Cardiac fibroblast (primary cell): Measurements from ENCODE around the gene GPC3.

Source experiments
- DNase-seq, 2 donors: peaks; one replicate each; pipeline versions ENCODE4 v3.0.0 to v3.0.0-alpha.2; 2010; ENCODE audit warnings: low read depth in 2 of 2
- H3K4me3 ChIP-seq, 2 donors: replicated peaks in 1 of 2; 1 replicate in 1 of 2; 2 replicates in 1 of 2; pipeline ENCODE4 v1.5.1; 2011; ENCODE audit warnings: low read depth in 2 of 2, low read length in 2 of 2, mild to moderate bottlenecking in 2 of 2, moderate library complexity in 1 of 2
- TF ChIP-seq, protein P1 (sequence below): IDR thresholded peaks from one replicate; pipeline ENCODE4 v1.5.1; 2011; ENCODE audit warnings: low read depth, mild to moderate bottlenecking, low read length, inconsistent platforms

GPC3 gene

DNA sequence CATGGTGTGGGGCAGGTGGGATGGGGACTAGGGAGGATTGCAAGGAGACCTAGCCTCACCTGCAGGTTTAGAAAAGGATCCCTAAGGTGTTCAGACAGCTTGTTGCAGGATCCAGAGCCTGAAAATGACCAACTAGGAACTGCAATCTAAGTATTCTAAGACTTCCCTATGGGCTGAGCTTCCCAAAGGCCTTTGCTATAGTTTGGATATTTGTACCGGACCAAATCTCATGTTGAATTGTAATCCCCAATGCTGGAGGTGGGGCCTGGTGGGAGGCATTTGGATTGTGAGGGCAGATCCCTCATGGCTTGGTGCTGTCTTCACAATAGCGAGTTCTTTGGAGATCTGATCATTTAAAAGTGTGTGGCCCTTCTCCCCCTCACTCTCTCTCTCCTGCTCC lies 52.1 kb downstream of the GPC3 start:
- DNase-seq: no peak
- H3K4me3 ChIP-seq: no peak overlapping the region
- TF ChIP-seq, protein P1, sequence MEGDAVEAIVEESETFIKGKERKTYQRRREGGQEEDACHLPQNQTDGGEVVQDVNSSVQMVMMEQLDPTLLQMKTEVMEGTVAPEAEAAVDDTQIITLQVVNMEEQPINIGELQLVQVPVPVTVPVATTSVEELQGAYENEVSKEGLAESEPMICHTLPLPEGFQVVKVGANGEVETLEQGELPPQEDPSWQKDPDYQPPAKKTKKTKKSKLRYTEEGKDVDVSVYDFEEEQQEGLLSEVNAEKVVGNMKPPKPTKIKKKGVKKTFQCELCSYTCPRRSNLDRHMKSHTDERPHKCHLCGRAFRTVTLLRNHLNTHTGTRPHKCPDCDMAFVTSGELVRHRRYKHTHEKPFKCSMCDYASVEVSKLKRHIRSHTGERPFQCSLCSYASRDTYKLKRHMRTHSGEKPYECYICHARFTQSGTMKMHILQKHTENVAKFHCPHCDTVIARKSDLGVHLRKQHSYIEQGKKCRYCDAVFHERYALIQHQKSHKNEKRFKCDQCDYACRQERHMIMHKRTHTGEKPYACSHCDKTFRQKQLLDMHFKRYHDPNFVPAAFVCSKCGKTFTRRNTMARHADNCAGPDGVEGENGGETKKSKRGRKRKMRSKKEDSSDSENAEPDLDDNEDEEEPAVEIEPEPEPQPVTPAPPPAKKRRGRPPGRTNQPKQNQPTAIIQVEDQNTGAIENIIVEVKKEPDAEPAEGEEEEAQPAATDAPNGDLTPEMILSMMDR: no peak

DNA sequence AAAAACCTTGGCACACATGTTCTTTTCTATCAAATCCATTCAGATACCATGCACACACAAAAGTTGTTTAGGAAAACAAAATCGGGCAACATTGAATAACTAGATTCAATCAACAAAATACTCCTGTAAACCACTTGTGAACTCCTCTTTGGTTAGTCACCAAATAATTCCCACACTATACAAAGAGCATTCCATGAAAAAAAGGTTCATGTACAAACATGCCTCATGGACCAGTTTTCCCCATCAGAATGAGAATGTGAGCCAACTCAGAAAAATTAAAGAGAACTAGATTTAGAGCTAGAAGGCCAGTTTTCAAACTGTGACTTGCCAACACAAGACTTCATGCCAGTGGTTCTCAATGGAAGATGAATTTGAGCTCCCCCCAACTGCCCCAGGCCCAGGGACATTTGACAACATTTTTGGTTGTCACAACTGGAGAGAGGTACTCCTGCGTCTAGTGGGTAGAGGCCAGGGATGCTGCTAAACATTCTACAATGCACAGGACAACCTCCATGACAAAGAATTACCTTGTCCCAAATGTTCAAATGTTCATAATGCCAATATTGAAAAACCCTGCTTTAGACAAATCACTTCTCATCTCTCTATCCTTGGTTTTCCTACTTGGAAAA lies 55.4 kb downstream of the GPC3 start:
- H3K4me3 ChIP-seq: no peak overlapping the region
- no peak for DNase-seq
- TF ChIP-seq, protein P1: no peak

DNA sequence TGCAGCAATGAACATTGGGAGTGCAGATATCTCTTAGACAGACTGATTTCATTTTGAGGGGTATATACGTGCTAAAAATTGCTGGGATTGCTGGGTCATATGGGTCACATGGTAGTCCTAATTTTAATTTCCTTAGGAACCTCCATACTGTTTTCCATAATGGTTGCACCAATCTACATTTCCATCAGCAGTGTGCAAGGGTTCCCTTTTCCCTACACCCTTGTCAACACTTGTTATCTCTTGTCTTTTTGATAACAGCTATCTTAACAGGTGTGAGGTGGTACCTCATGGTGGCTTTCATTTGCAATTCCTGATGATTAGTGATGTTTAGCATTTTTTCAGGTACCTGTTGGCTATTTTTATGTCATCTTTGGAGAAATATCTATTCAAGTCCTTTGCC lies 57.0 kb downstream of the GPC3 start:
- H3K4me3 ChIP-seq: no peak overlapping the region
- DNase-seq: no peak
- TF ChIP-seq, protein P1: no peak

DNA sequence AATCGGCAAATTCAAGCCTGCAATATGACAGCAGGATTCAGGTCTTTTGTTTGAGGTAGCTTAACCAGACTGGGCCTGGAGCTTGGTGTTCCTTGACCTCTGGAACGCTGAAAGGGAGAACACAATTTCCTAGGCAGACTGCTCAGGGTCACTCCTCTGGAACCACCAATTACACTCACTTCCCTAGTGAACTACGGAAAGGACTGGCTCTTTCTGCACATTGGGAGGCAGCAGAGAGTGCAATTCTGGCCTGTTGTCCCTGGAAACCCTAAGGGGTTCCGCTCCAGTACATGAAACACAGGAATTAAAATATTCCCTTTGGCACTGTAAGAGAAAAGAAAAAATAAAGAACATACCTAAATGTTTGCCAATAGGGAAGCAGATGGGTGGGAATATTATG lies 58.6 kb downstream of the GPC3 start:
- no peak for DNase-seq
- TF ChIP-seq, protein P1: no peak
- H3K4me3 ChIP-seq: no peak overlapping the region

DNA sequence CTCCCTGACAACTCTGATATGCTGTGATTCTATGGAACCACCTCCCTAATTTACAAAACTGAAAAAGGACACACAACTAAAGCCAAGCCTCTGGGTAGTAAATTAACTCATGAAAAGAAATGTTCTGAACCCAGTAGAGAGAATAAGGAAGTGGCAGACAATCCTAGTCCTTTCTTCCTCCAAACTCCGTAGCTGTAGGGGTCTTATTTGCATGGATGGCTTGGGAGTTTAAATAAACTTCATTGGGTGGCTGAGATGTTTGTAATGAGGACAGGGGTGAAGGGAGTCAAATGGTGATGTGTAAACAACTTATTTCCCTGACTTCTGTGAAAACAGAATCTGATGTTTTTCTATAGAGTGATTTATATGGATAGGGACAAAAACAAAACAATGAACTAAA lies 59.3 kb downstream of the GPC3 start:
- no peak overlapping the region for H3K4me3 ChIP-seq
- no peak for DNase-seq
- TF ChIP-seq, protein P1: no peak

DNA sequence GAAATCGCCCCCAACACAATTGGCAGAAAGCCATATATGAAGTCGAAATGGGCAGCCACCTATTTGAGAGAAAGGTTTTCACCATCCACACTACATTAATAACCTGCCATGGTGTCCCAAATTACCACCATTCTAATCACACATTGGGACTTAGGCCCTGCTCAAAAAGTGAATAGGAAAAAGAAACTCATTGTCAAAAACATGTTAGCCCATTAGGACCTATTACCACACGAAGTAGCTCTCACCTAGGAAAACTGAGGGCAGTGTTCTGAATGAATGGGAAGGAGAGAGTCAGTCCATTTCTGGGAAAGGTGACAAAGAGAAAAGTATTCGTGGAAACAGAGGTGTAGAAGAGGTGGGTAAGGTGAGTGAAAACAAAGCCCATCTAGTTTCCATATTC lies 60.8 kb downstream of the GPC3 start:
- TF ChIP-seq, protein P1: no peak
- DNase-seq: no peak
- no peak overlapping the region for H3K4me3 ChIP-seq

DNA sequence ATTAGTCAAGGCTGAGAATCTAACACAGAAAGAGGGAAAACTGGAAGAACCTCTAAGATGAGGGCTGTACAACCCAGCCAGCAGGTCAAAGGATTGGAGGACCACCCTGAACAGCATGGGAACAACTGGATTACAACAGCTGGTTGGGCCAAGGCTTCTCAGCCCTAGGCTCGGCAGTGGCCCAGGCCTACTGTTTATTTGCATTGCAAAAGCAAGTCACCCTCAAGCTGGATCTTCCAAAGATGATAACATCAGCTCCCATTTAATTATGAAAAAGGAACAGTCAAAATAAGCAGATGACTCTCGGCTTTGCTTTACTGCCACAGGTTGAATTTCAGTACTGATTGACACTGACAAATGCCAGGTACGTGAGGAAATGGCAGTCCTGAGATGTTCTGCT lies 61.8 kb downstream of the GPC3 start:
- TF ChIP-seq, protein P1: no peak
- DNase-seq: no peak

More for the DNA sequence above, 61.8 kb downstream of the GPC3 start:
- H3K4me3 ChIP-seq: no peak overlapping the region
